ENCODE results near the gene CENPM. TPM values are rescaled to one million over a fixed set of nuclear protein-coding genes. Genes with fewer than 3 reads are reported as not detected.

The CENPM gene
- total RNA-seq, 1 experiment from 2014 or later: 39.8 TPM

DNA sequence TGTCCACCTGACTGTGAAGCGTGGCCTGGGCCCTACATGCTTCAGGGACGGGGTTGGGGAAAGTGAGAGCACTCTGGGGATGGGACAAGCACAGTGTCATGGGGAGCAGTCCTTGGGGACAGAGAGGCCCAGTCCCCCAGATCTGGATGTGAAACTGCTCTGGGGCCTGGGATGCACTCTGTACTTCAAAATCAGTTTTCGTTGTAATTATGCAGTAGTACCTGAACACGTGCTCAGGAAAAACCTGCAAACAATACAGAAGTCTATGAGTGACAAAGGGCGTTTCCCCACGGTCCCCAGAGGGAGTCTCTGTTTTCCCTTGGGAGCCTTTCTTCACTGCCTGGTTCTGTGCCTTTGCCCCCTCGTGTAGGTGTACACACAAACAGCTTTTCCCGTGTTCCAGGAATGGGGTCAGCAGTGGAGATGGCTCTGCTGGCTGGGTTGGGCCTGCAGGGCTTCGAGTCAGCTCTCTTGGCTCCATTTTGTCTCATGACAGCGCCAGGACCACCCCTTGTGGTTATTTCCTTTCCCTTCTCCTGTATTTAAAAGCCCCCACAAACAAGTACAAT is 15.2 kb downstream of the CENPM start:
- TF ChIP-seq POLR2AphosphoS5 (IDR thresholded peaks at IDR 0.05; ENCODE audit: low read depth, low read length) (no peak), SIN3A (IDR thresholded peaks at IDR 0.05; ENCODE audit: borderline replicate concordance, insufficient read depth, low read depth, low read length) (no peak), TCF7L2 (IDR thresholded peaks at IDR 0.05; ENCODE audit: low read depth, low read length) (no peak)
- TF ChIP-seq, protein P1, sequence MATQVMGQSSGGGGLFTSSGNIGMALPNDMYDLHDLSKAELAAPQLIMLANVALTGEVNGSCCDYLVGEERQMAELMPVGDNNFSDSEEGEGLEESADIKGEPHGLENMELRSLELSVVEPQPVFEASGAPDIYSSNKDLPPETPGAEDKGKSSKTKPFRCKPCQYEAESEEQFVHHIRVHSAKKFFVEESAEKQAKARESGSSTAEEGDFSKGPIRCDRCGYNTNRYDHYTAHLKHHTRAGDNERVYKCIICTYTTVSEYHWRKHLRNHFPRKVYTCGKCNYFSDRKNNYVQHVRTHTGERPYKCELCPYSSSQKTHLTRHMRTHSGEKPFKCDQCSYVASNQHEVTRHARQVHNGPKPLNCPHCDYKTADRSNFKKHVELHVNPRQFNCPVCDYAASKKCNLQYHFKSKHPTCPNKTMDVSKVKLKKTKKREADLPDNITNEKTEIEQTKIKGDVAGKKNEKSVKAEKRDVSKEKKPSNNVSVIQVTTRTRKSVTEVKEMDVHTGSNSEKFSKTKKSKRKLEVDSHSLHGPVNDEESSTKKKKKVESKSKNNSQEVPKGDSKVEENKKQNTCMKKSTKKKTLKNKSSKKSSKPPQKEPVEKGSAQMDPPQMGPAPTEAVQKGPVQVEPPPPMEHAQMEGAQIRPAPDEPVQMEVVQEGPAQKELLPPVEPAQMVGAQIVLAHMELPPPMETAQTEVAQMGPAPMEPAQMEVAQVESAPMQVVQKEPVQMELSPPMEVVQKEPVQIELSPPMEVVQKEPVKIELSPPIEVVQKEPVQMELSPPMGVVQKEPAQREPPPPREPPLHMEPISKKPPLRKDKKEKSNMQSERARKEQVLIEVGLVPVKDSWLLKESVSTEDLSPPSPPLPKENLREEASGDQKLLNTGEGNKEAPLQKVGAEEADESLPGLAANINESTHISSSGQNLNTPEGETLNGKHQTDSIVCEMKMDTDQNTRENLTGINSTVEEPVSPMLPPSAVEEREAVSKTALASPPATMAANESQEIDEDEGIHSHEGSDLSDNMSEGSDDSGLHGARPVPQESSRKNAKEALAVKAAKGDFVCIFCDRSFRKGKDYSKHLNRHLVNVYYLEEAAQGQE (IDR thresholded peaks at IDR 0.05; ENCODE audit: insufficient read depth in 1 of 2, low read depth in 2 of 2, low read length in 1 of 2): no peak
- TF ChIP-seq, protein P2, sequence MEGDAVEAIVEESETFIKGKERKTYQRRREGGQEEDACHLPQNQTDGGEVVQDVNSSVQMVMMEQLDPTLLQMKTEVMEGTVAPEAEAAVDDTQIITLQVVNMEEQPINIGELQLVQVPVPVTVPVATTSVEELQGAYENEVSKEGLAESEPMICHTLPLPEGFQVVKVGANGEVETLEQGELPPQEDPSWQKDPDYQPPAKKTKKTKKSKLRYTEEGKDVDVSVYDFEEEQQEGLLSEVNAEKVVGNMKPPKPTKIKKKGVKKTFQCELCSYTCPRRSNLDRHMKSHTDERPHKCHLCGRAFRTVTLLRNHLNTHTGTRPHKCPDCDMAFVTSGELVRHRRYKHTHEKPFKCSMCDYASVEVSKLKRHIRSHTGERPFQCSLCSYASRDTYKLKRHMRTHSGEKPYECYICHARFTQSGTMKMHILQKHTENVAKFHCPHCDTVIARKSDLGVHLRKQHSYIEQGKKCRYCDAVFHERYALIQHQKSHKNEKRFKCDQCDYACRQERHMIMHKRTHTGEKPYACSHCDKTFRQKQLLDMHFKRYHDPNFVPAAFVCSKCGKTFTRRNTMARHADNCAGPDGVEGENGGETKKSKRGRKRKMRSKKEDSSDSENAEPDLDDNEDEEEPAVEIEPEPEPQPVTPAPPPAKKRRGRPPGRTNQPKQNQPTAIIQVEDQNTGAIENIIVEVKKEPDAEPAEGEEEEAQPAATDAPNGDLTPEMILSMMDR (IDR thresholded peaks at IDR 0.05): no peak
- POLR2A ChIA-PET: no interaction called here
- H3K4me1 ChIP-seq (ENCODE audit: control insufficient read depth, insufficient read depth, low read length): no peaks in the 10 kb centered on the region

GRCh38 chr22:41929418-41929810 is 17.5 kb downstream of the CENPM start:
- BruUV-seq (replicated peaks): no TSS peak
- in situ Hi-C loops (cut with HindIII; ENCODE audit: low pct_unique_long_range_greater_than_20kb, low sequenced_read_pairs) (no loop called here), intact Hi-C loops (cut with micrococcal nuclease; ENCODE audit: unreplicated experiment) (no loop called here)
- H3K9me3 ChIP-seq (ENCODE audit: control insufficient read depth, insufficient read depth, low read depth, low read length): no peaks in the 10 kb centered on the region
- H3K27me3 ChIP-seq (ENCODE audit: control insufficient read depth, insufficient read depth, low read length): no peaks in the 10 kb centered on the region; the same call in 1 of the 2 replicates
- CTCF ChIA-PET: interaction anchor here (0.6 kb wide), 1 partner anchor 238 kb away, joined by 5 read pairs; no protein-coding TSS in a partner anchor
- no peak for ATAC-seq
- H3K4me3 ChIP-seq (ENCODE audit: low read depth in 2 of 2, low read length in 2 of 2): no peak overlapping the region
- TF ChIP-seq SIN3A (IDR thresholded peaks at IDR 0.05; ENCODE audit: borderline replicate concordance, insufficient read depth, low read depth, low read length) (no peak), TCF7L2 (IDR thresholded peaks at IDR 0.05; ENCODE audit: low read depth, low read length) (no peak)
- TF ChIP-seq, protein P1 (IDR thresholded peaks at IDR 0.05; ENCODE audit: insufficient read depth in 1 of 2, low read depth in 2 of 2, low read length in 1 of 2): no peak
- TF ChIP-seq, protein P2 (IDR thresholded peaks at IDR 0.05): no peak
- POLR2A ChIA-PET: no interaction called here
- H3K4me1 ChIP-seq (ENCODE audit: control insufficient read depth, insufficient read depth, low read length): no peaks in the 10 kb centered on the region
- DNase-seq (ENCODE audit: low read depth, low spot score): no peak
- H3K27ac ChIP-seq (ENCODE audit: low read length): no peak overlapping the region
- no peaks in the 10 kb centered on the region for H3K36me3 ChIP-seq (ENCODE audit: control insufficient read depth, insufficient read depth, low read length)

More for the DNA sequence above, 15.2 kb downstream of the CENPM start:
- CTCF ChIA-PET: no interaction called here
- Histone ChIP-seq H3K27me3 (ENCODE audit: control insufficient read depth, insufficient read depth, low read length) (no peaks in the 10 kb centered on the region), H3K4me3 (ENCODE audit: low read depth in 2 of 2, low read length in 2 of 2) (no peak overlapping the region), H3K36me3 (ENCODE audit: control insufficient read depth, insufficient read depth, low read length) (no peaks in the 10 kb centered on the region), H3K9me3 (ENCODE audit: control insufficient read depth, insufficient read depth, low read depth, low read length) (no peaks in the 10 kb centered on the region), H3K27ac (ENCODE audit: low read length) (no peak overlapping the region)
- no TSS peak for BruUV-seq (replicated peaks)
- ATAC-seq (no peak), DNase-seq (ENCODE audit: low read depth, low spot score) (no peak)
- in situ Hi-C loops (cut with HindIII; ENCODE audit: low pct_unique_long_range_greater_than_20kb, low sequenced_read_pairs) (no loop called here), intact Hi-C loops (cut with micrococcal nuclease; ENCODE audit: unreplicated experiment) (no loop called here)

All from Panc1 (cell line).